NCI-H510A (cell line): Measurements from ENCODE around the gene ABHD10.

ENCODE experiments used
- DNase-seq: peaks from one replicate; lab custom pipeline; 2025; lab: John Stamatoyannopoulos, UW

Gene ABHD10

DNA sequence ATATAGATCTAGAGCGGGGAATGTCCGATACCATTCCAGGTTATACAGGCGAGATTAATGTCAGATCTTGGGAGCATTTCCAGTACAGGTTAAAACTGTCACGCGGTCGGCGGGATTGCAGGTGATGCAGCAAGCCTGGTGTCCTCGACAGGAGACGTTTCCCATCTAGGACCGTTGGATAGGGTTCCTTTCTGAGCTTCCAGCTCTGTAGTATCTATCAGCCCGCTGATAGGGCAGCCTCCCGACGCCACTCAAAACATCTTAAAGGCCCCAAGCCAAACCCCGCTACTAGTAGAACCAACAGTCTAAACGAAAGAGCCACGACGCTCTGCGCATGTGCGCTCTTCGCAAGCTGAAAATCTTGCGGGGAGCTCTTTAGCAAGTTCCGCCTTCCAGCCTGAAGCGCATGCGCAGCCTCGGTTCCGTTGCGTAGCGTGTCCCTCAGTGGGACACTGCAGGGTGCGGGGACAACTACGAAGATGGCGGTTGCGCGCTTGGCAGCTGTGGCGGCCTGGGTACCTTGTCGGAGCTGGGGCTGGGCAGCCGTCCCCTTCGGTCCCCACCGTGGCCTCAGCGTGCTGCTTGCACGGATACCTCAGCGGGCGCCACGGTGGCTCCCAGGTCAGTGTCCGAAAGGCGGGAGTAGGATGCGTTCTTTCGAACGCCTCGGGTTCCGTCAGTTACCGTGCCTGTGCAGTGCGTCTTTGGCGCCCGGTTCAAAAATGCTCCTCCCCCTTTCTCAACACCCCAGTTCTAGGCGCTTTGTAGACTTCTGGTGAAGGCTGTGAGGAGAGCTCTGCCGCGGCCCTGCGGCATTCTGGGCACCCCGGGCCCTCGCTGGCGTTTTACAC, at the start of gene ABHD10:
Gene ABHD10 (plus strand): TSS at position 444 of the 851 bp plus-strand sequence. CDS start 36 bp downstream, at position 480.
- DNase-seq: peak; percentile 91

DNA sequence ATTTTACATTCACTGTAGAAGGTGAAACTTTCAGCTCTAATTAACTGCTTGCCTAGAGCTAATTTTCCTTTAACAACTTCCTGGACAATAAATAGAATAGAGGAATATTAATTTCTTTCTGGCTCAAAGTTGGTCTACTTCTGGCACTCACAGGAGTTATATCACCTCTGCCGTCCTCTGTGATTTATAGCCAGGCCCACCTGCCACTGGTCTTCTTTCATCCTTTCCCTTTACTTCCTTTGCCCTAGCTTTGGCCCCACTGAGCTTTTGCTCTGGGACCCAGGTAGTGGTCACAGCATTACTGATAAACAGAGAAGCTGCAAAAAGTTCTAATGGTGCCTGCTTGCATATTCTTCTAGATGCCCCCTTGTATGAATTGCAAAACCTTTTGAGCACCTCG, 49.3 kb upstream of the ABHD10 start:
- DNase-seq: no peak

DNA sequence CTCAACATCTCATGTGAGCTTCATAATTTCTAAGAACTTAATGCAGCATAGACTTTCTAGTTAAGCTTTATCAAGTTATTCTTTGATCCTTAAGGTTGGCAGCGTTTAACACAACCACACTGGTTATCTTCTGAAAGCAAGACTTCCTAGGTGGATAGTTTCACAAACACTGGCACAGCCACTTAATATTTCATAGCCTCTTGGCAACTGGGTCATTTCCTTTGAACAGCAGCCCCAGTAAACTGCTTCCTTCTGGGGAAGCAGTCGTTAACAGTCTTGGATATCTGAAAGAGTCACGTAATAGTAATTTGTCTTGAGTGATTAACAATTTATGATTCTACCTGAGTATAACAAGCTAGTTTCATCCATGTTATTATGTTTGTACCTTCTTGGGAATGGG, 45.9 kb upstream of the ABHD10 start:
- no peak for DNase-seq

DNA sequence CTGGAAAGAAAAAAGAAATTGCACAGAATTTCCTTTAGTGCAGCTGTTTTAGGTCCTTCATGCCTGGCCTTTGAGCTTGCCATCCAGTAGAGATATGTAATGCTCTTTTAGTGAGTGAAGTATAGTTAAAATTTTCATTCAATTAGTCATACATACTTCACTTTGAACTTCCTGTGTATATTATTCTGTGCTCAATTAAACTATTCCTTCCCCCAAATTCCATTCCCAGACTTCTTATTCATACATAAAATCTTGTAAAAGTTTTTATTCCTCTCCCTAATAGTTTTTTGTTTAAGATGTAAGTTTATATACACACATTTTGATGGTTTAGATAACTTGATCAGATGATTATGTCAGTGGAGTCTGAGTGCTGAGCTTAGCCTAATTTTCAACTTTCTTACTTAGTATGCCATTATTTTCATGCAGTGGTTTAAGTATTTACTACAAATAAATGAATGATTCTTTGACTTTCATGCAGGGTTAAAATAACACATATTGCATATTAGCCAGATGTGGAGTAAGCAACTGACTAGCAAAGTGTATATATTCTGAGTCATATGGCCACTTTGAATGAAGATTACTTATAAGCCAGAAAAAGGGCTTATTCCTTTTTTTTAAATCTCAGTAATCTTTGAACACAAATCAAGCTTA, 42.5 kb upstream of the ABHD10 start:
- no peak for DNase-seq

DNA sequence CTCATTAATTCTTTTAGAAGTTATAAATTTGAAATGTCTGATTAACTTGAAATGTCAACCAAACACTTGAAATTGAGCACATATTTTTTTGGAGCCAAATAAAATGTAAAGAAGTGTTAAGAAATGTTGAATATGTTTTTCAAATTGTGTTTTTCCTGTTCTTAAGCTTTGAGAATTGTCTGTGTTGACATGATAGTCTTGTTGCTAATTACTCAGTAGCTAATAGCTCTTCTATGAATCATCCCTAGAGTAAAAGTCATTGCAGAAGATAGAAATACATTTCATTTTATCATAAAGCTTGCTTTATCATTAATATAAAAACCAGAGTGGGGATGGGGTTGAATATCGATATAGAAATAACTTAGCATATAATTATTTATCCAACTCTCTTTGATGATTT, 41.9 kb upstream of the ABHD10 start:
- DNase-seq: no peak

DNA sequence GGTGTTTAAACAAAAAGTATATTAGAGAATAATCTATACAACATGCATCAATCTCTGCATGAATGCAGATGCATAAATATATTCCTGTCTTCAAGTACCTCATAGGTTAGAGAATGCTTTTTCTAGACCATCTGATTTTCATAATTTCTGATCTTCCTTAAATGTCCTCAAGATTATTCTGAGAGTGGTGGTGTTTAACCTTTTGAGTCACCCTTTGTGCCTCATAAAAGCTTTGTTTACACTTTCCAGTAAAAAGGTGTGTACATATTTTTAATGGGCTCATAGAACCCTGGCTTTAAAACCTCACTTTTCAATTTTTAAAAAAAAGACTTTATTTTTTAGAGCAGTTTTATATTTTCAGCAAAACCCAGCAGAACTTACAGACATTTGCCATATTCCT, 41.0 kb upstream of the ABHD10 start:
- DNase-seq: no peak

DNA sequence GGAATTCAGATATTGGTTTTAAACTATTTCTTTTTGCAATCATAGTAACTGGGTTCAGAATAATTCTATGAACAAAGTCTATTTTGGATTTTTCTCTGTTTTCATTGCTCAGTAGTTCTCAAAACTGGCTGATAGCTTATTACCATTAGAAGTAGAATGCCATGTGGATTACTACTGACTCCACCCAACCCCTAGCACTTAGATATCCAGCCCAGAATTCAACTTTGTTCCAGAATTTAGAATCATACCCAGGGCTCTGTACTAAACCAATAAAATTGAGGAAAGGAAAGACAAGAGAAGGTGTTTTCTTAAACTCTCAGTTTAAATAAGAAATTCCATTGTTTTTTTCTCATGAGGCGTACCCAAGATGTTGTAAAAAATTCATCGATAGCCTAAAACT, 39.0 kb upstream of the ABHD10 start:
- DNase-seq: no peak

DNA sequence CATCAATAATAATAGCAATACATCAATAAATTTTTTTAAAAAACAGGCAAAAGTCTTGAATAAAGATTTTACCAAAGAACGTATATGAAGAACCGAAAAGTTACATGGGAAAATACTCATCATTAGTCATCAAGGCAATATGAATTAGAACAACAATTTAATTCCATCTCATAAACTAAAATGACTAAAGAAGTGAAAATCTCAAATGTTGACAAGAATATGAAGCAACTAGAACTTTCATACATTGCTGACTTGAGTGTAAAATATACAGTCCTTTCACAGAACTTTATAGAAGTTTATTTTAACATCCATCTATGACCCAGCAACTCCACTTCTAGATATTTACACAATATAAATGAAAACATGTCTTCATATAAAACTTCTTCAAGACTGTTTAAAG, 35.3 kb upstream of the ABHD10 start:
- no peak for DNase-seq

DNA sequence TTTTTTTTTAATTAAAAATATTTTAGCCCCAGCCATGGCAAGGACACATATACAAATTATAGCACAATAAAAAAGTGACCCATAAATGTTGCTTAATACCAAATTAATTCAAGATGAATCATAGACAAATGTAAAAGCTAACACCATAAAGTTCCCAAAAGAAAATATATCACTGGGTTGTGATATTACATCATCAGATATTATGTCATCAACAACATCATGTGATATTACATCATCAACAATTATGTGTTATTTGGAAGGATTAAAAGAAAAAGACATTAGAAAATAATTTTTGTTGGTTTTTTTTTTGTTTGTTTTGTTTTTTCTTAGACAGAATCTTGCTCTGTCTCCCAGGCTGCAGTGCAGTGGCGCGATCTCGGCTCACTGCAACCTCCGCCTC, 34.5 kb upstream of the ABHD10 start:
- no peak for DNase-seq

DNA sequence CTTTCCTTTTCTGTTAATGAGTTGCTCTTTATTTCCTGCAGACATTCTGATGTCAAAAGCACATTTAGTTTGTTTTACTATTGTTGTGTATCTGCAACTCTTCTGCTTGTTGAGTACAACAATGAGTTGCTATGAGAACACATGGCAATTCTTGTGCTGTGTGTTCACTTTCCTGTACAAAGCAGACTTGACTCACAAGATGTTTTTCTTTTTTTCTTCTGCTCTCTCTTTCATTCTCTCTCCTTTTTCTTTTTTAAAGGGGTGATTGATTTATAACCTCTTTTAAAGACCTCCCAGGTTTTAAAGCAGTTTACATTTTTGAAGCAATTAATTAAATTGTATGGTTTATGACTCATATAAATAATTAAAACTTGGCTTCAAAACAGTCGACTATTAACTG, 31.6 kb upstream of the ABHD10 start:
- DNase-seq: no peak

DNA sequence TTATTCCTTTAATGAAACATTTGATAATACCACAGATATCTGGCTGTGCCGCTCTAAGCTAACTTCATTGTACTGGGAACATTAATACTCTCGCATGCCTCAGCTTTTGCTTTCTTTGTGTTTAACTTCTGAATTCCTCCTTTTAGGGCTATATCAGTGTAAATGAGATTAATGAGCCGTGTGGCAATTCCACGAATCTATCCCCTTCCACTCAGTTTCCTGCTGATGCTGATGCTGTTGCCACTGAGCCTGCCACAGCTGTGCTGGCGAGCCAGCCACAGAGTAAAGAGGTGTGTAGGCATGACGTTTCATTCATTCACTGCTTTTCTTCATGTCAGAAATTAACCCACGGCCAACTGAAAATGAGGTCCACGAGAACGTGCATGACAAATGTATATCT, 30.0 kb upstream of the ABHD10 start:
- DNase-seq: no peak

DNA sequence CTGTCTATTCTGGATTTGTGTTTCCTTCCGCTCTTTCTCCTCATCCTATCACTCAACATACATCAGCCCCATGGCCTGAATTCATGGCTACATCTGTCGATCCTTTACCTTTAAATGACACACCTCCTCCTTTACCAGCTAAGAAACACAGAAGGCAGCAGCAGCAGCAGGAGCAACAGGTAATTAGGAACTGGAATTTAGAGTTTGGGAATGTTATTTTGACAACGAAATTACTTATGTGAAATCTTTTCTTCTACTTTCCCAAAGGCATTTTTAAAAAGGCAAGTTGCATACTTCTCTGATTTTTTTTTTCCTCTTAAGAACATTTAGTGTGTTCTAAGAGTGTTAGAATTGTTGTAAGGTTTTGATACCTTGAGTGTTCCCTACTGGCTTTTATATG, 29.1 kb upstream of the ABHD10 start:
- no peak for DNase-seq

DNA sequence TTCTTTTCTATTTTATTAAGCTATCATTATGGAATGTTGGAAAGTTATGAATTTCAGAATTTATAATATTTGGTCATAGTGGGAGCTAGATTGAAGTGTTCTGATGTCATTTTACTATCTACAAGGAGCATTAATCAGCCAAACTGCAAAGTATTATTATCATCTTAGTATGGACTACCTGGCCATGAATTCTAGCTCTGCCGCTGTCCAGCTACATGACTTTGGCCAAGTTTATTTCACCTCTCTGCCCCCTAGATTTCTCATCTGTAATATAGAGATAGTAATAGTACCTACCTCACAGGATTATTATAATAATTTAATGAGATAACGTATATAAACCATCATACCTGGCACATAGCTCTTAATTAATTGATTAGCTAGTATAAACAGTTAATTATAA, 27.8 kb upstream of the ABHD10 start:
- no peak for DNase-seq

DNA sequence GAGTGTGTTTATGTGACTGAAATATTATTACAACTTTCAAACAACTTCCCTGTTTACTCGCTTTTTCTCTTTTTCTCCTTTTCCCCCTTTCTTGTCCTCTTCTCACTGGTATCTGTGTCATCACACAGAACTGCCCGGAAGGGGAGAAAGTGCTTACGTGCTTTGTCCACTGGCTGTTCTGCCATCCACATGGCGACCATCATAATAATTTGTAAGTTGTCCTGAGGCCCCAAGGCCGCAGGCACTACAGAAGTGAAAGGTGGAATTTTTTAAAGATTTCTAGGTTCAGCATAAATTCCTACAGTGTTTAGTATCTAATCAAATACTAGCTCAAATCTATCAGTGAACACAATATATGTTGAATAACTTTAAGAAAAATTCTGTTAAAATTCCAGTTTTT, 26.7 kb upstream of the ABHD10 start:
- DNase-seq: no peak

DNA sequence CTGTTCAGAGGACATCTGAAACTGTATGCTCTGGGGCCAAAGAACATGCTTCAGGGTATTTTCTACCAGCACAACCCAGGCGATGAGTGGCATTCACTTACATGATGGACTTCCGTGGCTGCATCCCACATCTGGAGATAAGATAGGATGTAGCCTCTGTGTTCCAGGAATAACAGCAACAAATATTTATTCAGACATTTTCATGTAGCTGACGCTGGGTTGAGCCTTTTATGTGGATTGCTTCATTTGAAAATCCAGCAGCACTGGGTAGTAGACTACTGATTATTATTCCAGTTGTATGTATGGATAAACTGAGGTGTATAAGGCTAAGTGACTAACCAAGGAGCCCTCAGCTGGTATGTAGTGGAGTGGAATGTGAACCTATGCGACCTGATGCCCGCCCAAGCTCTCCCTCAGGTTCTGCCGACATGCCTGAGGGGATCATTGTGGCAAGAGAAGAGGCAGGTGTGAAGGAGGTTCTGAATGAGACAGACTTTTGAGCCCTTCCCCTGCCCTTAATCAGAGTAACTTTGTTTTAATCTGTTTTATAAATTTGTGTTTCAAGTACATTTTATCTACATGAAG, 25.9 kb upstream of the ABHD10 start:
- DNase-seq: no peak

DNA sequence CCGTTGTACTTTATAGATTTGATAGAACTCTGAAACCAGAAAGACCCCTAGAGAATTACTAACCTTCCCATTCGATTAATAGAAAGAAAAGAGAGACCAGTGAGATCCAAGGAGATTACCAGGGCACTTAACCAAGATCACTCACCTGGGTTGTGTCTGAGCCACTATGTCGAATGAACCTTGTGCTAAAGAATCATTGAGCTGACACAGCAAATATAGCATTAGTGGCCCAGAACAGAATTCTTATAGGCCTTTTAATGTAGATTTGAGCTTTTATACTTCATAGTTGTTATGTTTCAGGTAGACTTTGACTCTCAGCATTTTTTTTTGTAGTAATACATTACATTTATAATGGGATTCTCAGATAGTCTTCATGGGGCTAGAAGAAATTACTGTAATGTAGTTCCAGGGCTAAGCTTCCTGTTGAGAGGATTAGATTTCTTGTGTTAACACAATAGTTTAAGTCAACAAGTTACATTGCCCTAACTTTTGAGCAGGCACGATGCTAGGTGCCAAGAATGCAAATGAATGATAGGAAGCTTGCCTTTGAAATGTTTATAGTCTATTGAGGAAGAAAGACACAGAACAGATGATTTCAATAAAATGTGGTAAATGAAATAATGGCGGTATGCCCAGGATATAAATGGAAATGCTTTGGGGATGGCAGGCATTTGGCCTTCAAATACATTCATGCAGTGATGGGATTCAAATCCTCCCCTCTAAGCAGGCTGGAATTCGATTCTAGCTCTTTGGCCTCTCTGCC, 24.4 kb upstream of the ABHD10 start:
- DNase-seq: no peak

DNA sequence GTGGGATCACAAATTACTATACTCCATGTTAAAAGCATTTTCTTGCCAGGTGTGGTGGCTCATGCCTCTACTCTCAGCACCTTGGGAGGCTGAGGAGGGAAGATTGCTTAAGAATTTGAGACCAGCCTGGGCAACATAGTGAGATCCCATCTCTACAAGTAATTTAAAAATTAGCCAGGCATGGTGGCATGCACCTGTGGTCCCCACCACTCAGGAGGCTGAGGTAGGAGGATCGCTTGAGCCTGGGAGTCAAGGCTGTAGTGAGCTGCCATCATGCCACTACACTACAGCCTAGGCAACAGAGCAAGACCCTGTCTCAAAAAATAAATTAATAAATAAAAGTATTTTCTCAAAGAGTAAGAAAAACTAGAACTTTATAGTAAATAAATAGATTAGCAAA, 22.9 kb upstream of the ABHD10 start:
- DNase-seq: no peak

DNA sequence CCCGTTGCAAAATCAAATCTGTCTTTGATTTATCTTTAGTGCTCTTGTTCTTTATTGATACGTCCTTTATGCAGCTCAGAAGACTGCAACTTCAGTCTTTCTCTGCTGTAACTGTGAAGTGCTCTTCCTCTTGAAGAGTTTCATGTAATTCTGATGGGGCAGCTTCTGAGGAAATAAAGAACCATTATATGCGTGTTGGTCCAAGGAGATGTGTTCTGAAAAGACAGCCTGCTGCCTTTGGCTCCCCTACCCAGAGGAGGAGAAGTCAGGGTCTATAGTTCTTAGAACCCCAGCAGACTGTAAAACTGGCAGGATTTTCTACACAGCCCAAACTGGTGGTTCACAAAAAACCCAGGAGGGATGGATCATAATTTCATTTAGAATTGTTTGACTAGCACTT, 22.4 kb upstream of the ABHD10 start:
- DNase-seq: no peak

DNA sequence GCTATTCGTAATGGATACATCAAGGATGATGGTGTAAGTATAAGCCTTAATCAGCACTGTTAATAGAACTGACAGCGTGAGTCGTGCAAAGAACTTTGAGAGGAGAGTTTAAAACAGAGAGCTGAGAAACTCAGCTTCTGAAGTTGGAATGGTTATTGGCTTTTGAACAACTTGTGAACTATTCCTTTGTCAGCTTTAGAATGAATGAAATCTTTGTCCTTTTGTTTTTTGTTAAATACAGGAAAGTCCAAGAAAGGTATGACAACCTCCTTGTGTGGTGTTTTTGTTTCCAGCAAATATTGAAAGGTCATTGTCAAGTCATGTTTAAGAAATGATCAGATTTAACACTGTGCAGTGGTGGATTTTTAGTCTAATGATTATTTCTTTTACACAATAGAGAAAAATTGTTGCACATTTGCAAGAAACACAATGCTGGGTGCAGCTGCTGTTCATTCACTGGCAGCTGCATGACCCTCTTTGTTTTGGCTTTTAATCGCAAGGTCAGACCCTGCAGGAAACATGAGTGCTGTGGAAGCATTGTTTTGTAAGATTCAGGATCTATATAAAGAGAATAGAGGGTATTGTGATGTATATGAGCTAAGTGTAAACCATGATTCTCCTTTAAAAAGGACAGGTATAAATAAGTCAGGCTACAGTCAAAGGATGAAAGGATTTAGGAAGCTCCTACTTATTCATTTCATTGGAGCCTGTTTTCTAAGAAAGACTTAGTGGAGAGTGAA, 21.7 kb upstream of the ABHD10 start:
- no peak for DNase-seq

DNA sequence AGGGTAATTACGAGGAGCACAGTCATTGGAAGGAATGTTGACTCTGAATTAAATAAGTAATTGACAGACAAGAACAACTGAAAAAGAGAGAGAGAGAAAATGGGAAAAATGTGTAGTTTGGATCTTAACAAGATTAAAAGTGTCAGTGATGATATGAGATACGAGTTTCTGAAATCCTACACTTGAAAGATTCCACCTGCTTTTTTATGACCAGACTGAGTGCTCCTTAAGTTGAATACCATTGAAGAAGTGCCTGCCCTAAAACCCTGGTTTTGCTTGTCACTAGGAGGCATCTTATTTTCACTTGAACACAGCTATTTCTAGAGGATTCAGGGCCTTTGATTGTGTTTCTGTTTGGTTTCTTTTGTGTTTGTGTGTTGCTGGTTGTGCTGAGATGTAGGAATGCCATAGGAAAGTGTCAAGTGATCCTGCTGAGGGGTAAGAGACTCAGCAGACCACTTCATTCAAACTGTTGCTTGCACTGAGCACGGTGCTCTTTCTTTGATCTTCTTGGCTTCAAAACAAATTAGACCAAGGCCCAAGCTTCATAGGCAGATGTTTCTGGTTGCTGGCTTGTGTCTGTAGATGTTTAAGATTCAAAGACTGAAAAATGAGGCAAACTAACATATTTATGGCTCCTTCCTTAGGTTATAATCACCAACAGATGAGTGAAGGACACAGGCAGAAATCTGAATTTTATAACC, 17.2 kb upstream of the ABHD10 start:
- no peak for DNase-seq

DNA sequence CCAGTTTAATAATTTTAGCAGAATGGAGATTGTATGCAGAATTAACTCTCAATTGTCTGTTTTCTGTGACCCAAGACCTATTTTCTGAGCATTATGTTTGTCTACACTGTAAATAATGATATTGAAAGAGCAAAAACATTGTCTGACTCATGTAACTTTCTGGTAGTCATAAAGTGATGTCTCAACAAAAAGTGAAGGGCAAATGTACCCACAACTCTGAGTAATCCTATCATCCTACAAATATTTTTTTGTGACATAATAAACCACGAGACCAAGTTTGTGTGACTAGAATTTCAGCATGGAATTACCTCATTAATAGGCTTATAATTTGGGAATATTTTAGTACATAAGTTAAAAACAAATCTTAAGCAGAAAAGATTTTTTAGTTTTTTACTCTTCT, 15.4 kb upstream of the ABHD10 start:
- no peak for DNase-seq
